GM19452 (cell line): ENCODE results near the gene MRPL23.

Experiments used
- ATAC-seq: cut with Tn5 transposase; IDR thresholded peaks from one replicate; pipeline ENCODE4 v1.9.1; 2021; ENCODE audit not compliant: unreplicated experiment

Gene MRPL23

GRCh38 chr11:1988667-1989317, 41.7 kb downstream of the MRPL23 start:
- no peak for ATAC-seq

- ATAC-seq, result no peak
Observed at GRCh38 chr11:1989953-1990352, 42.8 kb downstream of the MRPL23 start.

- no peak for ATAC-seq
Observed at GRCh38 chr11:1990872-1991578, 43.9 kb downstream of the MRPL23 start.

GRCh38 chr11:1992111-1992510, 45.0 kb downstream of the MRPL23 start:
- ATAC-seq, result no peak

GRCh38 chr11:1994121-1994520, 47.0 kb downstream of the MRPL23 start:
- no peak for ATAC-seq

- no peak for ATAC-seq
Observed at GRCh38 chr11:1997755-1998154, 50.6 kb downstream of the MRPL23 start, which contains the start of gene H19. Gene H19 (minus strand): TSS chr11:1997842.

- no peak for ATAC-seq
Observed at GRCh38 chr11:1998290-1998689, 51.2 kb downstream of the MRPL23 start.

GRCh38 chr11:1998861-1999260, 51.7 kb downstream of the MRPL23 start:
- no peak for ATAC-seq

GRCh38 chr11:2002042-2002776, 55.1 kb downstream of the MRPL23 start:
- no peak for ATAC-seq

GRCh38 chr11:2002807-2003206, 55.7 kb downstream of the MRPL23 start:
- no peak for ATAC-seq

GRCh38 chr11:2004466-2004865, 57.3 kb downstream of the MRPL23 start:
- ATAC-seq, result no peak
